HEK293 (cell line): ENCODE measurements around the gene NEURL1.

ENCODE experiments used
- CTCF ChIP-seq: fragments of 450-650 bp; formaldehyde crosslinking; IDR thresholded peaks from 2 replicates; pipeline ENCODE4 v1.5.1; 2016; ENCODE audit warnings: missing biosample characterization, missing genetic modification characterization
- ZBTB49 ChIP-seq: fragments of 450-650 bp; formaldehyde crosslinking; IDR thresholded peaks from 2 replicates; pipeline ENCODE4 v1.5.1; 2016; ENCODE audit warnings: missing biosample characterization, missing genetic modification characterization, low read depth
- ZNF302 ChIP-seq: fragments of 450-650 bp; formaldehyde crosslinking; IDR thresholded peaks from 2 replicates; pipeline ENCODE4 v1.5.1; 2016; ENCODE audit warnings: missing biosample characterization, missing genetic modification characterization, low read depth
- ZNF37A ChIP-seq: fragments of 450-650 bp; IDR thresholded peaks from 2 replicates; pipeline ENCODE4 v1.5.1; 2018; ENCODE audit warnings: missing biosample characterization, missing genetic modification characterization
- ZNF514 ChIP-seq: fragments of 450-650 bp; formaldehyde crosslinking; IDR thresholded peaks from 2 replicates; pipeline ENCODE4 v1.5.1; 2016; ENCODE audit warnings: missing biosample characterization, missing genetic modification characterization

- no peak for TF ChIP-seq ZNF37A
- no peak for TF ChIP-seq CTCF
- TF ChIP-seq ZBTB49 (tag by site-specific recombination): no peak
- TF ChIP-seq ZNF302 (tag by site-specific recombination): no peak
- TF ChIP-seq ZNF514: no peak
These were observed 138.7 kb downstream of the NEURL1 start for GRCh38 chr10:103632247-103632642.
